ENCODE data around the gene NRXN3. TPM values are rescaled to one million over a fixed set of nuclear protein-coding genes. Genes with fewer than 3 reads are reported as not detected.

Gene NRXN3
- total RNA-seq, 1 donor = 2.5 TPM

GRCh38 chr14:78508023-78508422, 337.9 kb downstream of the NRXN3 start:
- Histone ChIP-seq H3K4me3 (ENCODE audit: insufficient read depth, low read length) (no peak overlapping the region), H4K20me1 (ENCODE audit: insufficient read depth, low read length) (no peaks in the 10 kb centered on the region), H3K9me3 (ENCODE audit: low read depth, low read length) (peaks cover 3% of the 10 kb centered on the region), H2AFZ (ENCODE audit: low read length) (no peak overlapping the region), H3K36me3 (ENCODE audit: insufficient read depth, low read length) (no peaks in the 10 kb centered on the region), H3K79me2 (ENCODE audit: insufficient read depth, low read length) (no peaks in the 10 kb centered on the region), H3K27ac (ENCODE audit: low read depth, low read length) (no peak overlapping the region), H3K27me3 (ENCODE audit: insufficient read depth, low read length) (no peaks in the 10 kb centered on the region), H3K4me2 (ENCODE audit: insufficient read depth, low read length) (no peak overlapping the region), H3K4me1 (ENCODE audit: insufficient read depth, low read length) (no peaks in the 10 kb centered on the region)
- DNase-seq (ENCODE audit: insufficient read length, low spot score, missing footprints) = peak; percentile 13
- no peak for TF ChIP-seq CTCF (IDR thresholded peaks at IDR 0.05; ENCODE audit: extremely low read depth, low read depth, low read length)

- H3K27me3 ChIP-seq (ENCODE audit: insufficient read depth, low read length) = no peaks in the 10 kb centered on the region
These were observed 339.3 kb downstream of the NRXN3 start for GRCh38 chr14:78509516-78509915.

GRCh38 chr14:78512021-78512420, 341.8 kb downstream of the NRXN3 start:
- H3K4me1 ChIP-seq (ENCODE audit: insufficient read depth, low read length) = no peaks in the 10 kb centered on the region
- no peak overlapping the region for H3K4me2 ChIP-seq (ENCODE audit: insufficient read depth, low read length)
- no peak overlapping the region for H3K27ac ChIP-seq (ENCODE audit: low read depth, low read length)
- H3K36me3 ChIP-seq (ENCODE audit: insufficient read depth, low read length) = no peaks in the 10 kb centered on the region
- H3K9me3 ChIP-seq (ENCODE audit: low read depth, low read length) = peaks cover 7% of the 10 kb centered on the region
- TF ChIP-seq CTCF (IDR thresholded peaks at IDR 0.05; ENCODE audit: extremely low read depth, low read depth, low read length) = no peak
- H4K20me1 ChIP-seq (ENCODE audit: insufficient read depth, low read length) = no peaks in the 10 kb centered on the region
- no peak overlapping the region for H2AFZ ChIP-seq (ENCODE audit: low read length)
- no peaks in the 10 kb centered on the region for H3K27me3 ChIP-seq (ENCODE audit: insufficient read depth, low read length)
- no peaks in the 10 kb centered on the region for H3K79me2 ChIP-seq (ENCODE audit: insufficient read depth, low read length)
- H3K4me3 ChIP-seq (ENCODE audit: insufficient read depth, low read length) = no peak overlapping the region
- no peak for DNase-seq (ENCODE audit: insufficient read length, low spot score, missing footprints)

More at GRCh38 chr14:78509516-78509915, 339.3 kb downstream of the NRXN3 start:
- H3K9me3 ChIP-seq (ENCODE audit: low read depth, low read length) = peaks cover 3% of the 10 kb centered on the region
- no peak for DNase-seq (ENCODE audit: insufficient read length, low spot score, missing footprints)
- TF ChIP-seq CTCF (IDR thresholded peaks at IDR 0.05; ENCODE audit: extremely low read depth, low read depth, low read length) = no peak
- H3K4me1 ChIP-seq (ENCODE audit: insufficient read depth, low read length) = no peaks in the 10 kb centered on the region
- H3K4me2 ChIP-seq (ENCODE audit: insufficient read depth, low read length) = no peak overlapping the region
- H3K4me3 ChIP-seq (ENCODE audit: insufficient read depth, low read length) = no peak overlapping the region
- no peak overlapping the region for H3K27ac ChIP-seq (ENCODE audit: low read depth, low read length)
- no peaks in the 10 kb centered on the region for H3K36me3 ChIP-seq (ENCODE audit: insufficient read depth, low read length)
- no peak overlapping the region for H2AFZ ChIP-seq (ENCODE audit: low read length)
- H4K20me1 ChIP-seq (ENCODE audit: insufficient read depth, low read length) = no peaks in the 10 kb centered on the region
- no peaks in the 10 kb centered on the region for H3K79me2 ChIP-seq (ENCODE audit: insufficient read depth, low read length)

- H3K4me1 ChIP-seq (ENCODE audit: insufficient read depth, low read length) = no peaks in the 10 kb centered on the region
- no peak for DNase-seq (ENCODE audit: insufficient read length, low spot score, missing footprints)
- H3K27me3 ChIP-seq (ENCODE audit: insufficient read depth, low read length) = no peaks in the 10 kb centered on the region
- no peak overlapping the region for H3K4me3 ChIP-seq (ENCODE audit: insufficient read depth, low read length)
- no peaks in the 10 kb centered on the region for H4K20me1 ChIP-seq (ENCODE audit: insufficient read depth, low read length)
- no peak for TF ChIP-seq CTCF (IDR thresholded peaks at IDR 0.05; ENCODE audit: extremely low read depth, low read depth, low read length)
- no peaks in the 10 kb centered on the region for H3K36me3 ChIP-seq (ENCODE audit: insufficient read depth, low read length)
- H2AFZ ChIP-seq (ENCODE audit: low read length) = no peak overlapping the region
- peaks cover under 1% of the 10 kb centered on the region for H3K9me3 ChIP-seq (ENCODE audit: low read depth, low read length)
- no peaks in the 10 kb centered on the region for H3K79me2 ChIP-seq (ENCODE audit: insufficient read depth, low read length)
- no peak overlapping the region for H3K27ac ChIP-seq (ENCODE audit: low read depth, low read length)
- no peak overlapping the region for H3K4me2 ChIP-seq (ENCODE audit: insufficient read depth, low read length)
These were observed 349.7 kb downstream of the NRXN3 start for GRCh38 chr14:78519863-78520262.

Data from osteoblast (primary cell).